NOMO-1 treated with dmso at 0.1 percent for 144 hours (cell line): ENCODE results near the gene CLCN6.

Source experiments
- DNase-seq: peaks from one replicate; lab custom pipeline; 2025; ENCODE audit not compliant: unreplicated experiment; lab: John Stamatoyannopoulos, UW

The CLCN6 gene

DNA sequence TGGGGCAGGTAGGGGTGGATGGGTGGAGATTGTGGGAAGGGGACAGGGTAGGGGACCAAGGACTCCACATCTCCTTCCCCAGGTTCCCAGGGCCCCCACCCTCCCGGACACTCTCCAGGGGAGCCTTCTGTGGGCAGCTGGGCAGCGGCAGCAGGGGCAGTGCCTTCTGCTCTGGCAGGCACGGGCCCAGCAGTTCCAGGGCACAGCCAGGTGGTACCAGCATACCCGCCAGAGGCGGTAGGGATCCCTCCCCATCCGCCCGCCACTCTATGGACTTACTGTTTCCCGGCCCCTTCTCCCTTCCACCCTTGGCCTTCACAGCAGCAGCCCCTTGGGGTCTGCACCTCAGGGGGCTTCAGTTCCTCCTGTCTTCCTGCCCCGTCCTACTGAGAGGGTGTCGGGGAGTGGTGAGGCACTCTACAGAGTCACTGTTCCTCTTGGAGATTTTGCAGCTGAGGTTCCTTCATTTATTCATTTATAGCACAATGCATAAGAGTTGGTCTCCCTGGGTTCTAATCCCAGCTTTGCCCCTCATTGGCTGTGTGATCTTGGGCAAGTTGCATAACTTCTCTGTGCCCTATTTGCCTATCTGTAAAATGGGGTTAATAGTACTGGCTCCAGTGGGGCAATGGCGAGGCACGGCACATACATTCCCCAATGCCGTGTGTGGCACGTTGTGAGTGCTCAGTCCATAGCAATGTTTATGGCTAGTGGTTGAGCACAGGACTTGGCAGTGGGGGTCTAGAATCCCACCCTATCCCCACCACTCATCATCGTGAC is 27.0 kb upstream of the CLCN6 start:
- DNase-seq = no peak

DNA sequence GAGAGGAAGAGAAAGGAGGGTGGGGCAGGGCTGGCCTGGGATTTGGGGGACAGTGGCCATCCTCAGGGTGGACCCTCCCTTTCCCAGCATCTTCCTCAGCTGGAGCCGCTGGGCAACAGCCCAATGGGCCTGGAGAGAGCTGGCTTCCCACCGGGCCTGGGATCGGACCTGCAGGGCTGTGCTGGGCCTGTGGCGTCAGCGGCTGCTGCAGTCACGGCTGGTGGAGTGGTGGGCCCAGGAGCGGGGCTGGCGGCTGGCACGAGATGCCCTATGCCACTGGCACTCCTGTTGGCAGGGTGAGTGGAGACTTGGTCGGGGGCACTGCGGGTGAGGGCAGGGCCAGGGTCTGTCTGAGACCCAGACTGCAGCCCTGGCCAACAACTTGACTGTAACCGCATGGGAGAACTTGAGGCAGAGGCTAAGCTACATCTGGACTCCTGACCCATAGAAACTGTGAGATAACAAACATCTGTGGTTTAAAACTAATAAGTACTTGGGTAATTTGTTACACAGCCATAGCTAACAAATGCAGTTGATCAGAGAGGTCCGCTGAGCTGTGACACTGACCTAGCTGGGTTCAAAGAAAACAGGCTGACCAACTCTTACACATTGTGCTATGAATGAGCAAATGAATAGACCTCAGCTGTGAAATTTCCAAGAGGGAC is 26.1 kb upstream of the CLCN6 start:
- DNase-seq = no peak

DNA sequence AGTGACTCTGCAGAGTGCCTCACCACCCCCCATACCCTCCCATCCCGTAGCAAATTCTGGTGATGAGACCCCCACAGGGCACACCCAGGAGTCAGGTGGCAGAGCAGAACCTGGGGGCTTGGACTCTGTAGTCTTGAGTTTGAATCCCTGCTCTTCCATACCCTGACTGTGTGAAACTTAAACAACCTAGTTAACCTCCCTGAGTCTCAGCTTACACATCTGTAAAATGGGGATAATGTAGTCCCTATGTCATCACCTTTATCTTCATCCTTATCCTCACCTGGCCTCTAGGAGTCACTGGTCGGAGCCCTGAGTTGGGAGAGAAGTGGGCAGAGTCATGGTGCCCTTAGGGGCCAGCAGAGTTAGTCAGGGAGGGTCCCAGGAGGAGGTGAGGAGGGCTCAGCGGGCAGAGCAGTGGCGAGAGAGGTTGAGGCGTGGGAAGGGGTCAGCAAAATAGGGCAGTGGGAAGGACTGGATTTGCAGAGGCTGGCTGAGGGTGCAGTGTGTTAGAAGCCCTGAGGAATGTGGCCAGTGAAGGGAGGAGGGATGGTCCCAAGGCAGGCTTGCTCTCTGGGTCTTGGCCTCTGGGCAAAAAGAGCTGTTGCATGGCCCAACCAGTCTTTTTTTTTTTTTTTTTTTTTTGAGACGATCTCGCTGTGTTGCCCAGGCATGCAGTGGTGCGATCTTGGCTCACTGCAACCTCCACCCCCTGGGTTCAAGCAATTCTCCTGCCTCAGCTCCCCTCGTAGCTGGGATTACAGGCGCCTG is 25.4 kb upstream of the CLCN6 start:
- no peak for DNase-seq

DNA sequence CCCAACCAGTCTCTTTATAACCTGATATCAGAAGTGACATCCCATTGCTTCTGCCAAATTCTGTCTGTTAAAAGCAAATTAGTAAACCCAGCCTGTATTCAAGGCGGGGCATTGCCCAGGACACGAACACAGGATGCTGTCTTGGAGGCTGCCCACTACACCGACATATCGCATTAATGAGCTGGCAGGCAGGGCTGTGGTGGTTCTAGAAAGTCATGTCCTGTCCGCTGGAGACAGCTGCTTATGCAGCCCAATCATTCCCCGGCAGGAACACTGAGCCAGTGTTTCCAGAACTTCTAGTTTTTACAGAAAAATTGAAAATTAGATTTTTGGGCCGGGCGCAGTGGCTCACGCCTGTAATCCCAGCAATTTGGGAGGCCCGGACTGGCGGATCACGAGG is 24.7 kb upstream of the CLCN6 start:
- no peak for DNase-seq

DNA sequence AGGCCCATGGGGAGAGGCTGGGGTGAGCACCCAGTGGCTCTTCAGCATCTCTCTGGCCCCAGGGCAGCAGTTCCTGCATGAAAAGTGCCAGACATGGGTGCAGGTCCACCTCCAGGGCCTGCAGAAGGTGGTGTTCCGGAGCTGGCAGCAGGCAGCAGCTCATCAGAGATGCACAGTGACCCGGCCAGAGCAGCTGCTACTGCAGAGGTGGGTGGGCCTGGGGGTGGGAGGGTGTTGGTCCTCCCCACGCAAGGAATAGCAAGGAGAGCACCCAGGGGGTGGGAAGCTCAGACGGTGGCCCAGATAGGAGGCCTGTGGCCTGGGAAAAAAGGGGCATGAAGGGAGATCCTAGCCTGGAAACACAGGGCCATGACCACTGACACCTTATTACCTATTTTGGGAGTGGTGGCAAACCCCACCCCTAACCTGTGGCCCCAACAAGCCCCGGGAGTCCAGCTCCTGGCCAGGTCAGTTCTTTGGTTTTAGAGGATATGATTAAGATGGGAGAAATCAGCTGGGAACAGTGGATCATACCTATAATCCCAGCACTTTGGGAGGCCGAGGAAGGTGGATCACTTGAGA is 23.8 kb upstream of the CLCN6 start:
- DNase-seq = no peak

DNA sequence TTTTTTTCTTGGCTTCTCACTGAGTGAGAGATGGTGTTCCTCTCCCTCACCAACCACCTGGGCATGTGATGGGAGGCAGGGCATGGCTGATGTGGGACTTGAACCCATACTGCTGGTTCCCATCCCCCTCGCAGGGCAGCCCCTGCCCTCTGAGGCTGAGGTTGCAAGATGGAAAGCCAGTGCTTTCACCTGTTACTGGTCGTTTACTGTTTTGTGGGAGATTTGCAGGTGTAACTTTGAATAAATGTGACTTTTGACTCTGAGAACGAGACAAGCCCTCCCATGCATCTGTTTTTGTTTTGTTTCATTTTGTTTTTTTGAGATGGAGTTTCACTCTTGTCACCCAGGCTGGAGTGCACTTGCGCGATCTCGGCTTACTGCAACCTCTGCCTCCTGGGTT is 22.4 kb upstream of the CLCN6 start:
- no peak for DNase-seq

DNA sequence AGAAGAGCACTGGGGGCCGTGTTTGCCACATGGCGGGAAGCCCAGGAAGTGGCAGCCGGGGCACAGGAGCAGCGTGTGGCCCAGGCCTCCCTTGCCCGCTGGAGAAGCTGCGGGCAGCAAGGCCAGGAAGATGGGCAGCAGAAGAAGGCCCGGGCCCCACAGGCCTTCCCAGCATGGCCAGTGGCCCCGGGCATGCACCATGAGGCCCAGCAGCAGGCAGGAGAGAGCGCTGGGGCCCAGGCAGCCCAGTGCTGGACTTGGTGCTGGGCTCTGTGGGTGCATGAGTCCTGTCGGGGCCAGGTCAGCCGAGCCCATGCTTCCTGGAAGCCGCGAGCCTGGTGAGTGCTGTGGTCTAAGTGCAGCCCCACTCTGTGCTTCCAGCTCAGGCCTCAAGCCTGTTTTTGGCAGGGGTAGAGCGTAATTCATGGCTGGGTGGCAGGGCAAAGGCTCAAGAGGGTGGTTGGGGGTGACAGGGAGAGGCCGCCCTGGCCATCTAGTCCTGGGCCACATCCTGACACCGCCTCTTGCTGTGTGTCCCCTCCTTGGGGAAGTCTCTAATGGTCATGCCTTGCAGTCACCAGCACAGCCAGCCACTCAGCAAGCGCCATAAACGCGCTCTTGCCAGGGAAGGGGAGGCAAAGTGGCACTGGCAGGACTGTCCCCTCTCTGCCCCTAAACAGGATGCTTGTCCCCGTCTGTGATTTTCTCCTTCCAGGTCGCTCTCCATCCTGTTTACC is 21.6 kb upstream of the CLCN6 start:
- DNase-seq = no peak

DNA sequence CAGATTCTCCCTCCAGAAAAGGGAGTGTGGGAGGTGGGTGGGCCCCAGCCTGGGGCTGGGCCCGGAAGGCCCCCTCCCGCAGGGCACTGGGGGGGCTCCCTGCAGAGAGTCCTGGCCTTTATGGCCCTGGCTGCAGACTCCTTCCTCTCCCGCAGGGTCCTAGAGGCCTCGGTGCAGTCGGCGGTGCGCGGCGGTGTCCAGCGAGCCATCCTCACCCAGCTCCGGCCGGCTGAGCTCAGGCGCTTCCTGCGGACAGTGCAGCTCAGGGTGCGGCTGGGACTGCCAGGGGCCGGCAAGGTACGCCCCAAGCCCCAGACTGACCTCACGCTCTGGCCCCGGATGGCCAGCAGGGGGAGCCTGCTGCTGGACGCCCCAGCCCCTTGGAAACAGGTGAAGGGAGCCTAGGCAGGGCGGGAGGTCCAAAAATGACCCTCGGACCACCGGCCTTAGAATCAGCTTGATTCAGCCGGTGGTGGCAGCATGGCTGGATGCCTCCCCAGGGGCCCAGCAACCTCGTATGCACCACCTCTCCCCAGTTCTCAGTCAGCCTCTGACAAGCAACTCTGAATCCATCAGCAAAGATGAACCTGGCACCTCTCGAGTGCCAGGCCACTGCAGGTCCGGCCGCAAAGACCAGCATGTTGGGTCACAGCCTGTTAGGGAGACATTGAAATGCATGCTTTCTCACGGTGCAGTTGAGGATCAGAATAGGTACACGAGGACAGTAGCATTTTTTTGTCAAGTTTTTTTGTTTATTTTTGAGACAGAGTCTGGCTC is 20.8 kb upstream of the CLCN6 start:
- DNase-seq = no peak

DNA sequence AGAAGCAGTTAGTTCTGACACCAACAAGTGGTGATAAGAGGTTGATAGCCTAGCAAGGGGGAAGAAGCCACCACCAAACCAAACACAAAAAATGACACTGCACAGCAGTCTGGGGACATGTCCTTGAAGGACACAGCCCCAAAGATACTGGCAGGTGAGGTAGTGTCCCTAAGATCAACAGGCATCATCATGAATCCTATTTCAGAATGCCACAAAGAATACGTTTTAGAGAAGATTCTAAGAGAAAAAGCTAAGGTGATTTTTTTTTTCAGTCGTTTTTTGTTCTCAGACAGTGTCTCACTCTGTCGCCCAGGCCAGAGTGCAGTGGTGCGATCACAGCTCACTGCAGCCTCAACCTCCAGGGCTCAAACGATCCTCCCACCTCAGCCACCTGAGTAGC is 19.8 kb upstream of the CLCN6 start:
- no peak for DNase-seq

DNA sequence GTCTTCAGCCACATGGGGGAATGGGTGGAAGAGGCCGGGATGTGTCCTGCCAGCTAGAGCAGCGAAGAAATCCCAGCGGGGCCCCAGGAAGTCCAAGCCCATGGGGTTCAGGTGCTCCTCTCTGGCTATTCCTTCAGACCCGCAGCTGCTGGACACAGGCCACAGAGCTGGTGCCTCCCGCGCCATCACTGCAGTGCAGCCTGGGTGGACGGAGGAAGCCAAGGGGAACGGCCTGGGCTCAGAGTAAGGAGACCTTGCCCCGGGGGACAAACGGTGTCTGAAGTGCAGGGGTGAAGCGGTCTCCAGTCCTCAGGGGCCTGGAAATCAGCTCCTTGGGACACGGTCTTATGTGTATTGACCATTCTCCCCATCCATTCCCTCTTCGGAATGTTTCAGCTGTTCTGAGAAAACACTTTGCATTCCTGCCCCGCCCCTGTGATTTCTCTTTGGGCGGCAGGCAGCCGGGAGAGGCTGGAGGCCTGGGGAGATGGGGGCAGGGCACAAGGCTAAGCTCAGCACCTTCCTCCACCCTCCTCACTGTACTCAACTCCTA is 18.7 kb upstream of the CLCN6 start:
- DNase-seq = no peak

DNA sequence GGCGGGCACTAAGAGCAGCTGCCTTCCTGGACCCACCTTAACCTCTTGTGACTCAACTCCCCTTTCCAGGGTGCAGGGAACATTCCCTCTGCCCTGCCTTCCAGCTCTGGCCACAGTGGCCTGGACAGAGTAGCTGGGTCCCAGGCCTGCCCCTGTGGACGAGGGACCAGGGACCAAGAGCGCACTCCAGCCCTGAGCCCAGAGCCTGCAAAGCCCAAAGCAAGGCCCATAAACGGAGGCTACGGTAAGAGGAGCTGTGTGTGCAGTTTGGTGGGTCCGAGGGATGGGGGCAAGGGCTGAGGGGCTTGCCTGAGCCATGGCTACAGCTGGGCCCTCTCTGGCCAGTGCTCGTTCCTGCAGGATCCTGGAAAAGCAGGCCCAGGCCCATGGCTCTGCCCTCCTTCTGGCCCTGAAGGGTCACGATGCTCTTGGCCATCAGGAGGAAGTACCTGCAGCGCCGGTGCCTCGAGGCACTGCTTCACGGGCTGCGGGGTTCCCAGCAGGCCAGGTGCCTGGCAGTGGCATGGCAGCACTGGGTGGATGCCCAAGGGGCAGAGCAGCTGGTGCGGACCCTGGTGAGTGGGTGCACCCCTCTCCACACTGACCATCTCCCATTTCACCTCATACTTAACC is 18.1 kb upstream of the CLCN6 start:
- DNase-seq = no peak

DNA sequence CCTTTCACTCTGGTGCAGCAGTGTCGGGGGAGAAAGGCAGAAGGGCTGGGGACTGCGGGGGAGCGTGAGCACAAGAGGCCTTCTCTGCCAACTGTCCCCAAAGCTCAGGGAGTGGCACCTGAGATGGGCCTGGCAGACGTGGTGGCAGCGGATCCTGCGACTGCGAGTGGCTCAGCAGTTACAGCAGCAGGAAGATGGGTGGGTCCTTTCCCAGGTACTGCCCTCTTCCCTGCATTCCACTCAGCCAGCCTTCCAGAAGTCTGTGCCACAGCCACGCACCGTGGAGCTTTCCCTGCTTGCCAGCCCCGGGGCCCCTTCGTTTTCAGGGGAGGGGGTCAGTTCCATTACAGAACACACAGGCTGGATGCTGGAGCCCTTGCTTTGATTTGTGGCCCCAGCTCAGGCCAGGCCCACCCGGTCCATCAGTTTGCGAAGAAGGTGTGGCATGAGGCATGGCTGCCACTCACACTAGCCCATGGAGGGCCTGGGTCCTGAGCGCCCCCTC is 17.4 kb upstream of the CLCN6 start:
- no peak for DNase-seq

DNA sequence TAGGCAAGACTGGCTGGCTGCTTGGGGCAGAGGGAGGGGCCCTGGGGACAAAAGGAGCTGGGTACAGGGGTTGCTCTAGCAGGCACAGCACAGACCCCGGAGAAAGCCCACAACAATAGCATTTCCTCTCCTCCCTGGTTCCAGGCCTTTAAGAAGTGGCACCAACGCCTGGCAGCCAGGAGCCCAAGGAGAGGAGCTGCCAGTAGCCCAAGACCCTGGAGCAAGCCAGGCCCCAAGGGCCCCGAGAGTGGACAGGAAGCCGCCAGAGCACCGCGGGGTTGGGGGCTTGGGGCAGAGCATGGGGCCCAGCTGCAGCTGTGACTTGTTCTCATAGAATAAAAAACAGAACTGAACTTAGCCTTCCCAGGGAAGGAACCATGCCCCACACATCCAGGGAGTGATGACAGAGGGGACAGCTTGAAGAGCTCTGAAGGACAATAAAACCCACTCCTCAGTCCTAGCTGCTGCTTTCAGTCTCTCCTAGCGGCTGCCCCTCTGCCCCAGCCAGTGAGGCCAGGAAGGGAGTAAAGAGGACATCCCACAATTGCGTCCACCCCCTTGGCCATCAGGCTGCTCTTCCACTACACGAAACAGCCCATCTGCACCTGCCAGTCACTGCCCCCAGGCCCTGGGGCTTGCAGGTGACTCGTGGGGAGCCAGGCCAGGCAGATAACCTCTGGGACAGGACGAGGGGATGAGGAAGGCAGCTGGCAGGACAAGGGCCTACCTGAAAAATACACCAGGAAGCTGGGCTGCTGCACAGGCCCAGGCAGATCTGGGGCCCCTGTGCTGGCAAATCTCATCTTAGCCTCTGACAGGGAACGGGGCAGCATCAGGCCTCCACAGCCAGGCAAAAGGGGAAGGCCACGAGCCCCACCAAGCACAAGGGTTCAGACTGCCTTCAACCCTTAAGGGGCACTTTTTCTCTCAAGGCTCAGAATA is 16.6 kb upstream of the CLCN6 start:
- no peak for DNase-seq

DNA sequence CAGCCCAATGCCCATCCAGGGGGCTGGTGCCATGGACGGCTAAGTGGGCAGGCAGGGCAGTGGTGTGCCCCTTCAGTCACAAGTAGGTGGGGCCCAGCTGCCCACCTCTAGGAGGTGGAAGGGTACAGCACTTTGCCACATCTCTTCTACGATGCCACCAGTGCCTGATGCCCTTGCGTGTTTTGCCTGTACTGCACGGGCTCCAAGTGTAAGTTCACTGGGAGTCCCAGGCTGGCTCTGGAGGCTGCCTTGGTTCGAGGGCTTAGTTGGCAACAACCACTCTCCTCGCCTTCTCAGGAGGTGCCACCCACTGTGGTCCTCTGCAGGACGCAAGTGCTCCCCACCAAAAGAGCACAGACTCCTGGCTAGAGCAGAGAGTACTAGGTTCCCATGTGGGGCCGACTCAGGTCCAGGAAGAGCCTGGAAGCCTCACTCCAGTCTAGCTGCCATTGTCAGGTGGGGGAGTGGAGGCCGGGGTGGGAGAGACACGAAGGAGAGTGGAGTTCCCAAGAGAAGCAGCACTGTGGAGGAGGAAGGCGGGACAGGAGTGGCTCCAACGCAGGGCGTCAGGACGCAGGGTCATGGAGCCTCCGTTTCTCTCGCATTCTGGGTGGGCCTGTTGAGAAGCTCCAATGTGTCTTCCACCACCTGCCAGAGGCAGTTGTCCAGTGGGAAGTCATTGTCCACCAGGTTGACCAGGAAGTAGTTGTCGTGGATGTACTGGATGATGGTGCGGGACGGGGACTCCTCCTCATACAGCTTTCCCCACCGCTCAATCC is 15.7 kb upstream of the CLCN6 start:
- no peak for DNase-seq

DNA sequence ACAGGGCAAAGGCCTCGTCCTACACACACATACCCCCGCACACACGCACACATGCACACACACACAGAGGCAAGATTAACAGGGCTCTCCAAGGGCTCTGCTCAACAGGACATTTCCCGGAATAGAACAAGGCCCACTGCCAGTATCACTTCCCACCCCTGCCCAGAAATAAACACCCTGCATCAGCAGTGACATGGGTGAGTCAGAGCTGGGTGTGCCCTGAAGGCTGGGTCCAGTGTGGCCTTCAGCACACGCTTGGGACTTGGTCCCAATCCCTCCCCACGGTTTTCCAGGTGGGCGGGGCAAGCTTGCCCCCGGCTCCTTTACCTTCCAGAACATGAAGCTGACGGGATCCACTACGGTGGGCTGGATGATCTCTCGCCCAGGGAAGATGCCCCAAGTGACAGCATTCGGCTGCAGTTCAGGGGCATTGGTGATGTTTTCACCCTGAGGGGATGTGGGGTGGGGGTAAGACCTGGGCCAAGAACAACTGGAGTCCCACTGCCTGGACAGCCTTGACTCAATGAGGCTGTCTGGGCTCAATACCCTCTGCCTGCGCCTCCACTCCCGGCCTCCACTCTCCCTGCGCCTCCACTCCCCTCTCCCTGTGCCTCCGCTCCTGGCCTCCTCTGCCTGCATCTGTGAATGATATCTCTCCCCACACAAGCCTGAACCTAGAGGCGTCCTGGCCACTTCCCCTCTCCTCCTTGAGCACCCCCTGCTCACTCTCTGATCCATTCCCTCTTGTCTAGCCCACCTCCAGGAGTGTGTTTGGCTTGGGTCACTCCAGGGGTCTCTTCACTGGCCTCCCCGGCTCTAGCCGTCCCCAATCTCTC is 14.9 kb upstream of the CLCN6 start:
- DNase-seq = peak; percentile 58

DNA sequence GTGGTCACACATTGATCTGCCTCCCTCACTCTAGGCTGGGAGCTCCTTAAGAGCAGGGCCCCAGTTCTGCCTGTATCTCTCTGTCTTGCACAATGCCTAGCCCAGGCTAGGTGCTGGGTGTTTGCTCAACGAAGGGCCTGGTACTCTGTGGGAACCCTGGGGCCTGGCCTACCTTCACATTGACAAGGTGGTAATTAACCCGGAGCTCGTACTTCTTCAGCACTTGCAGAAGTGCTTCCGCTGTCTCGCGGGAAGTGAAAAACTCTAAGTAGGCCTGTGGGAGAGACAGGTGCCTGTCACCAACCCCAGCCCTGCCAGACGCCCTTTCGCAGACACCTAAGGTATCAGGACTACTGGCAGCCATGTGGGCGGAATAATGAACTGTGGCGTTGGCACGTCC is 13.9 kb upstream of the CLCN6 start:
- no peak for DNase-seq

DNA sequence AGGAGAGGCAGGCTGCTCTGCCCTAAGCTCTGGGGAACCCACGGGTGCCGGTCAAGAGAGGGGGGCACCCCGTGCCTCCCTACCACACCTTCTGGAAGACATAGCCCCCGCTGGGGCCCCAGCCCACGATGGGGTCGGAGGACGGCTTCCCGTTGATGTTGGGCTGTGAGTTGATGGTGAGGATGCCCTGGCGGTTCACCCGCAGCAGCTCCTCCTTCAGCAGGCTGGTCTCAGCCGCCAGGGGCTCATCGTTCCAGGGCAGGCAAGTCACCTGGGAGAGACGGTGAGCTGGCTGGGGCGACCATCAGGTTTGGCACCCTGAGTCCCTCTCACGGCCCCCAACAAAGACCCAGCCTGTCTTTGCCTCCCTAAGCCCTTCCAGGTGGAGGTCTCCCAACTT is 12.2 kb upstream of the CLCN6 start:
- DNase-seq = no peak
